HepG2 (cell line): Measurements from ENCODE around the gene LRRC40. TPM values are rescaled to one million over a fixed set of nuclear protein-coding genes. Genes with fewer than 3 reads are reported as not detected.

Experiments
- ARID3A ChIP-seq: IDR thresholded peaks from 2 replicates; pipeline ENCODE4 v1.6.1; 2012; ENCODE audit warnings: low read depth, low read length, improper control_type of control experiment
- ATF6 ChIP-seq: sonication (generic); formaldehyde crosslinking; conservative IDR thresholded peaks from 2 replicates; pipeline ENCODE4 v1.4.0; 2020; ENCODE audit warnings: missing genetic modification reagents
- DR1 ChIP-seq: sonication (generic); formaldehyde crosslinking; IDR thresholded peaks from 2 replicates; pipeline ENCODE4 v1.8.0; 2021; ENCODE audit warnings: mild to moderate bottlenecking, missing genetic modification reagents, inconsistent platforms
- GATA4 ChIP-seq: sonication (generic); IDR thresholded peaks from 2 replicates; pipeline ENCODE4 v1.6.1; 2016; ENCODE audit warnings: antibody characterized with exemption, low read depth, borderline replicate concordance
- HNRNPH1 ChIP-seq: fragments of 200-400 bp; formaldehyde crosslinking; optimal IDR thresholded peaks from 2 replicates; pipeline ENCODE3; 2017; ENCODE audit warnings: mild to moderate bottlenecking, low read depth, low read length
- HNRNPL ChIP-seq: fragments of 200-400 bp; formaldehyde crosslinking; IDR thresholded peaks from 2 replicates; pipeline ENCODE4 v1.6.1; 2017; ENCODE audit warnings: mild to moderate bottlenecking, low read depth, low read length
- KLF12 ChIP-seq: sonication (generic); formaldehyde crosslinking; IDR thresholded peaks from 2 replicates; pipeline ENCODE4 v1.4.0; 2020; ENCODE audit warnings: missing genetic modification reagents, borderline replicate concordance
- MED1 ChIP-seq: sonication (generic); formaldehyde crosslinking; IDR thresholded peaks from 2 replicates; pipeline ENCODE4 v1.4.0; 2020; ENCODE audit warnings: missing genetic modification reagents
- MED8 ChIP-seq: sonication (generic); formaldehyde crosslinking; IDR thresholded peaks from 2 replicates; pipeline ENCODE4 v1.8.1; 2023; ENCODE audit warnings: mild to moderate bottlenecking, missing genetic modification reagents; ENCODE audit not compliant: insufficient replicate concordance
- MIER2 ChIP-seq: IDR thresholded peaks from 2 replicates; pipeline ENCODE4 v1.6.1; 2016; ENCODE audit warnings: missing biosample characterization, missing genetic modification reagents
- RELA ChIP-seq: sonication (generic); formaldehyde crosslinking; IDR thresholded peaks from 2 replicates; pipeline ENCODE4 v1.4.0; 2020; ENCODE audit warnings: missing genetic modification reagents
- SETDB1 ChIP-seq: sonication (generic); formaldehyde crosslinking; IDR thresholded peaks from 2 replicates; pipeline ENCODE4 v1.5.1; 2020; ENCODE audit warnings: missing genetic modification reagents, mild to moderate bottlenecking, borderline replicate concordance
- SOX13 ChIP-seq, 3 experiments: fragments of 450-650 bp in 1 of 3; sonication (generic) in 1 of 3; formaldehyde crosslinking in 1 of 3; IDR thresholded peaks in 2 of 3; conservative IDR thresholded peaks in 1 of 3; 2 replicates each; pipeline versions ENCODE4 v1.5.0 to v1.6.1; 2016 to 2020; ENCODE audit warnings: antibody characterized with exemption in 1 of 3, mild to moderate bottlenecking in 1 of 3, missing compliant biosample characterization in 1 of 3, missing genetic modification reagents in 1 of 3, moderate library complexity in 1 of 3
- THAP7 ChIP-seq: sonication (generic); formaldehyde crosslinking; IDR thresholded peaks from 2 replicates; pipeline ENCODE4 v1.8.1; 2023; ENCODE audit warnings: mild to moderate bottlenecking, missing genetic modification reagents
- ZBED4 ChIP-seq: sonication (generic); formaldehyde crosslinking; IDR thresholded peaks from 2 replicates; pipeline ENCODE4 v1.4.0; 2020; ENCODE audit warnings: missing genetic modification reagents, borderline replicate concordance
- ZFP90 ChIP-seq: sonication (generic); formaldehyde crosslinking; IDR thresholded peaks from 2 replicates; pipeline ENCODE4 v1.8.0; 2022; ENCODE audit warnings: missing genetic modification reagents, mild to moderate bottlenecking, inconsistent platforms, borderline replicate concordance
- ZKSCAN8 ChIP-seq: IDR thresholded peaks from 2 replicates; pipeline ENCODE4 v1.6.1; 2016; ENCODE audit warnings: borderline replicate concordance, missing genetic modification reagents, missing compliant biosample characterization
- ZNF275 ChIP-seq: sonication (generic); formaldehyde crosslinking; IDR thresholded peaks from 2 replicates; pipeline ENCODE4 v1.8.0; 2022; ENCODE audit warnings: missing genetic modification reagents, mild to moderate bottlenecking, inconsistent platforms, borderline replicate concordance
- polyA plus RNA-seq, 8 experiments: library from polyadenylated mRNA; depleted of rRNA in 3 of 8; stranded (reverse) in 7 of 8; unstranded in 1 of 8; fragments of >200 nt; fragmentation: Illumina TruSeq in 4 of 8; extraction: Trizol in 4 of 8; gene quantifications; 2 replicates each; pipeline versions ENCODE4 v1.2.1 to v1.2.3, GENCODE V29; 2011 to 2016; ENCODE audit warnings: low read depth in 4 of 8, missing spikeins in 1 of 8, mixed read lengths in 1 of 8; ENCODE audit not compliant: insufficient read depth in 1 of 8
- total RNA-seq, 5 experiments: library from RNA; depleted of rRNA; stranded (reverse); fragments of >200 nt; fragmentation: Illumina TruSeq; extraction: Trizol; gene quantifications; 2 replicates each; pipeline ENCODE4 v1.2.3, GENCODE V29; 2016; ENCODE audit warnings: low read depth in 1 of 5

The LRRC40 gene
- total and polyA plus RNA-seq, 2 of the 13 experiments (the other 11 are each of a cell fraction or from before 2014, with no cell fraction given): 10.3 to 32.7 TPM

- TF ChIP-seq ATF6 (CRISPR knock-in tag) (0 out of 2 replicates have a peak, but pooled peaks have one; percentile 33), ARID3A (no peak; the same call in 1 of the 2 replicates), HNRNPL (peak; percentile 42; the same call in 1 of the 2 replicates), ZKSCAN8 (CRISPR knock-in tag) (peak; percentile 72), RELA (CRISPR knock-in tag) (peak; percentile 41; the same call in 1 of the 2 replicates), ZBED4 (CRISPR knock-in tag) (no peak), SETDB1 (CRISPR knock-in tag) (no peak), ZNF275 (peak; percentile 88; the same call in 1 of the 2 replicates), HNRNPH1 (no peak), THAP7 (CRISPR knock-in tag) (0 out of 2 replicates have a peak, but pooled peaks have one; percentile 31), DR1 (CRISPR knock-in tag) (peak; percentile 90), ZFP90 (peak; percentile 16; the same call in 1 of the 2 replicates), KLF12 (CRISPR knock-in tag) (peak; percentile 69; the same call in 1 of the 2 replicates), MED1 (peak; percentile 95), MED8 (no peak), GATA4 (no peak), MIER2 (CRISPR knock-in tag) (peak; percentile 68; the same call in 1 of the 2 replicates), SOX13 (IDR thresholded peaks at IDR 0.05) (no peak), SOX13 (CRISPR knock-in tag; conservative IDR thresholded peaks at IDR 0.05 in 1 of 2, IDR thresholded peaks at IDR 0.05 in 1 of 2) (peak in 1 of 2 experiments; percentile 69; a peak in 1 of 4 replicates)
Measured at GRCh38 chr1:70205434-70206118, at the start of gene LRRC40 (continued).
